SK-N-MC (cell line): ENCODE results near the gene ACP4.
"Not testable (repeated sequence)": the region's sequence is repeated elsewhere in the genome, so short reads cannot be mapped to it uniquely, and the experiment has no call there.

Source experiments
- DNase-seq: peaks from one replicate; pipeline ENCODE4 v3.0.0-alpha.2; 2011; ENCODE audit warnings: low read depth, low spot score
- H3K27ac ChIP-seq: fragments of 200-600 bp; sonication (generic); 2 replicates; pipeline ENCODE4 v1.5.1; 2016; ENCODE audit warnings: mixed run types
- H3K36me3 ChIP-seq: fragments of 200-600 bp; sonication (generic); 2 replicates; pipeline ENCODE4 v1.6.1; 2017; ENCODE audit warnings: antibody characterized with exemption, low read length, mixed read lengths; ENCODE audit not compliant: insufficient read depth
- H3K4me3 ChIP-seq: fragments of 200-600 bp; sonication (generic); 2 replicates; pipeline ENCODE4 v1.5.1; 2016
- H3K9ac ChIP-seq: fragments of 200-600 bp; sonication (generic); 2 replicates; pipeline ENCODE4 v1.8.0; 2017; ENCODE audit warnings: mixed run types, mixed read lengths; ENCODE audit not compliant: insufficient read length
- H3K9me3 ChIP-seq: fragments of 200-600 bp; sonication (generic); 2 replicates; pipeline ENCODE4 v1.6.1; 2017; ENCODE audit warnings: low read depth, mild to moderate bottlenecking, antibody characterized with exemption, low read length, moderate library complexity, mixed read lengths
- EZH2 ChIP-seq: fragments of 200-600 bp; sonication (generic); IDR thresholded peaks from one replicate; pipeline ENCODE4 v1.6.1; 2017; ENCODE audit warnings: antibody characterized with exemption
- FOXP2 ChIP-seq: optimal IDR thresholded peaks from 2 replicates; pipeline ENCODE3; 2011; ENCODE audit warnings: mild to moderate bottlenecking, moderate library complexity; ENCODE audit not compliant: insufficient read depth; ENCODE audit errors: extremely low read length, control extremely low read depth
- POLR2AphosphoS5 ChIP-seq: IDR thresholded peaks from 2 replicates; pipeline ENCODE4 v1.6.1; 2012; ENCODE audit warnings: mild to moderate bottlenecking, low read depth, low read length, borderline replicate concordance

The ACP4 gene

GRCh38 chr19:50759886-50760285 is 30.3 kb upstream of the ACP4 start:
- H3K9me3 ChIP-seq: no peaks in the 10 kb centered on the region
- no peaks in the 10 kb centered on the region for H3K36me3 ChIP-seq
- H3K4me3 ChIP-seq: no peak overlapping the region
- no peak overlapping the region for H3K9ac ChIP-seq
- H3K27ac ChIP-seq: no peak overlapping the region
- no peak for TF ChIP-seq EZH2
- no peak for DNase-seq

- DNase-seq, H3K4me3 ChIP-seq, H3K9me3 ChIP-seq, H3K36me3 ChIP-seq, H3K27ac ChIP-seq, H3K9ac ChIP-seq: not testable (repeated sequence)
Measured at GRCh38 chr19:50761501-50761900, 28.7 kb upstream of the ACP4 start.

- not testable (repeated sequence) for H3K36me3 ChIP-seq, H3K9me3 ChIP-seq
Measured at GRCh38 chr19:50763521-50763920, 26.7 kb upstream of the ACP4 start.

GRCh38 chr19:50764409-50764808 is 25.8 kb upstream of the ACP4 start:
- DNase-seq: no peak
- TF ChIP-seq EZH2 (no peak), FOXP2 (no peak), POLR2AphosphoS5 (no peak)
- no peaks in the 10 kb centered on the region for H3K36me3 ChIP-seq
- no peaks in the 10 kb centered on the region for H3K9me3 ChIP-seq
- H3K27ac ChIP-seq: no peak overlapping the region
- H3K4me3 ChIP-seq: no peak overlapping the region
- no peak overlapping the region for H3K9ac ChIP-seq

More at GRCh38 chr19:50763521-50763920, 26.7 kb upstream of the ACP4 start:
- not testable (repeated sequence) for H3K9ac ChIP-seq, H3K4me3 ChIP-seq, H3K27ac ChIP-seq, DNase-seq

- not testable (repeated sequence) for H3K9ac ChIP-seq, H3K9me3 ChIP-seq, DNase-seq, H3K4me3 ChIP-seq, H3K27ac ChIP-seq, H3K36me3 ChIP-seq
Measured at GRCh38 chr19:50766746-50767145, 23.5 kb upstream of the ACP4 start.

- H3K27ac ChIP-seq, DNase-seq, H3K36me3 ChIP-seq, H3K9me3 ChIP-seq, H3K4me3 ChIP-seq, H3K9ac ChIP-seq: not testable (repeated sequence)
Measured at GRCh38 chr19:50767263-50767662, 23.0 kb upstream of the ACP4 start.

- H3K9me3 ChIP-seq: no peaks in the 10 kb centered on the region; the same call in 1 of the 2 replicates
- H3K9ac ChIP-seq: no peak overlapping the region
- no peak for DNase-seq
- no peak overlapping the region for H3K27ac ChIP-seq
- H3K4me3 ChIP-seq: no peak overlapping the region
- TF ChIP-seq EZH2 (no peak), POLR2AphosphoS5 (no peak), FOXP2 (no peak)
- no peaks in the 10 kb centered on the region for H3K36me3 ChIP-seq
Measured at GRCh38 chr19:50768277-50768676, 21.9 kb upstream of the ACP4 start.

GRCh38 chr19:50770164-50770563 is 20.1 kb upstream of the ACP4 start, which contains the start of gene GPR32:
Gene GPR32, plus strand, starts transcription at chr19:50770464. Its CDS starts 137 bp downstream, at chr19:50770601.
- H3K9me3 ChIP-seq, DNase-seq, H3K9ac ChIP-seq: not testable (repeated sequence)

GRCh38 chr19:50770888-50771287 is 19.3 kb upstream of the ACP4 start:
- Histone ChIP-seq H3K4me3 (no peak overlapping the region), H3K36me3 (no peaks in the 10 kb centered on the region), H3K9ac (no peak overlapping the region), H3K27ac (no peak overlapping the region), H3K9me3 (no peaks in the 10 kb centered on the region; the same call in 1 of the 2 replicates)
- TF ChIP-seq EZH2 (no peak), FOXP2 (no peak), POLR2AphosphoS5 (no peak)
- DNase-seq: no peak

More at GRCh38 chr19:50770164-50770563, 20.1 kb upstream of the ACP4 start, which contains the start of gene GPR32:
- not testable (repeated sequence) for H3K27ac ChIP-seq, H3K36me3 ChIP-seq, H3K4me3 ChIP-seq

GRCh38 chr19:50772476-50772875 is 17.7 kb upstream of the ACP4 start:
- no peak overlapping the region for H3K9ac ChIP-seq
- no peak for DNase-seq
- no peaks in the 10 kb centered on the region for H3K36me3 ChIP-seq
- no peak overlapping the region for H3K27ac ChIP-seq
- no peak overlapping the region for H3K4me3 ChIP-seq
- TF ChIP-seq POLR2AphosphoS5 (no peak), EZH2 (no peak), FOXP2 (no peak)
- H3K9me3 ChIP-seq: no peaks in the 10 kb centered on the region; the same call in 1 of the 2 replicates

GRCh38 chr19:50772912-50773311 is 17.3 kb upstream of the ACP4 start:
- H3K4me3 ChIP-seq: not testable (repeated sequence)

GRCh38 chr19:50773454-50773853 is 16.8 kb upstream of the ACP4 start:
- H3K9ac ChIP-seq, H3K27ac ChIP-seq, DNase-seq, H3K4me3 ChIP-seq, H3K9me3 ChIP-seq, H3K36me3 ChIP-seq: not testable (repeated sequence)

More at GRCh38 chr19:50772912-50773311, 17.3 kb upstream of the ACP4 start:
- H3K9ac ChIP-seq, H3K27ac ChIP-seq, H3K9me3 ChIP-seq, DNase-seq, H3K36me3 ChIP-seq: not testable (repeated sequence)
